ENCODE measurements around the gene KDM4F.
"Not testable (repeated sequence)": the region's sequence is repeated elsewhere in the genome, so short reads cannot be mapped to it uniquely, and the experiment has no call there.

KDM4F gene

DNA sequence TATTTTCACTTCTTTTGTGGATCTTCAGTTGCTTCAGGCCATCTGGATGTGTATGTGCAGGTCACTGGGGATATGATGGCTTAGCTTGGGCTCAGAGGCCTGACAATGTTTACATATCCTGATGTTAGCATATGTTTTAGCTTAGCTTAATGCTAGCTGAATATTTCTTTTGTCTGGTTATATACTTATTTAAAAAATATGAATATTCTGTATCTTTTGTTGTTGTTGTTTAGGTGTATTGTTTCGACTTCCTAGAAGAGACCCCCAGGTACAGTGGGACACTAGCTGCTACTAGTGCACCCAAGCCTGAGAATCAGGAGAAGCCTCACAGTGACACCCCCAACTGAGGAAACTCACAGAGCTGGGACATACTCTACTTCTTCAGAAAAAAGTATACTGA, 24.3 kb upstream of the KDM4F start, which contains the start of gene KDM4E:
KDM4E (plus strand) TSS at position 301 of the 400 bp plus-strand sequence. CDS start 300 bp downstream, outside the sequence.
- no peak within 1 kb of the TSS for H3K4me3 ChIP-seq (ENCODE audit: low read depth, low read length)
- DNase-seq: no peak
- no peak for TF ChIP-seq CTCF (IDR thresholded peaks at IDR 0.05; ENCODE audit: low read depth, low read length)
- H3K27me3 ChIP-seq: no peaks in the 10 kb centered on the region
- no peaks in the 10 kb centered on the region for H3K9me3 ChIP-seq
- H3K36me3 ChIP-seq: no peaks in the 10 kb centered on the region
- H3K4me1 ChIP-seq: no peaks in the 10 kb centered on the region

DNA sequence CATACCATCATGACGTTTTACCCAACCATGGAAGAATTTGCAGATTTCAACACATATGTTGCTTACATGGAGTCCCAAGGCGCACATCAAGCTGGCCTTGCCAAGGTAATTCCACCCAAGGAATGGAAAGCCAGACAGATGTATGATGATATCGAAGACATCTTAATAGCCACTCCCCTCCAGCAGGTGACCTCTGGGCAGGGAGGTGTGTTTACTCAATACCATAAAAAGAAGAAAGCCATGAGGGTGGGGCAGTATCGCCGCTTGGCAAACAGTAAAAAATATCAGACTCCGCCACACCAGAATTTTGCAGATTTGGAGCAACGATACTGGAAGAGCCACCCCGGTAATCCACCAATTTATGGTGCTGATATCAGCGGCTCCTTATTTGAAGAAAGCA, 23.6 kb upstream of the KDM4F start:
- not testable (repeated sequence) for H3K4me1 ChIP-seq; H3K36me3 ChIP-seq; H3K9me3 ChIP-seq; DNase-seq; H3K27me3 ChIP-seq; H3K4me3 ChIP-seq (ENCODE audit: low read depth, low read length)

DNA sequence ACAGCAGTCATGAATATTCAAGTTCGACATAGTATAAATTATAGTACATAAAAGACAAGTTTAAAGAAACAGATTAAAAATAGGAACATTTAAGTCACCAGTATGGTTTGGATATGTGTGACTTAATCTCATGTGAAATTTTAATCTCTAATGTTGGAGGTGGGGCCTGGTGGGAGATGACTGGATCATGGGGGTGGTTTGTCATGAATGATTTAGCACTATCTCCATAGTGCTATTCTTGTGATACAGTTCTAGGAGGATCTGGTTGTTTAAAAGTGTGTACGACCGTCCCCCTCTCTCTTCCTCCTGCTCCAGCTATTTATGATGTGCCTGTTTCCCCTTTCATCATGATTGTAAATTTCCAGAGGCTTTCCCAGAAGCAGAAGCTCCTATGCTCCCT, 20.9 kb upstream of the KDM4F start:
- no peak overlapping the region for H3K4me3 ChIP-seq (ENCODE audit: low read depth, low read length)
- H3K9me3 ChIP-seq: no peaks in the 10 kb centered on the region
- H3K27me3 ChIP-seq: no peaks in the 10 kb centered on the region
- H3K36me3 ChIP-seq: no peaks in the 10 kb centered on the region
- no peak for TF ChIP-seq CTCF (IDR thresholded peaks at IDR 0.05; ENCODE audit: low read depth, low read length)
- H3K4me1 ChIP-seq: no peaks in the 10 kb centered on the region
- DNase-seq: no peak

- no peaks in the 10 kb centered on the region for H3K9me3 ChIP-seq
- no peaks in the 10 kb centered on the region for H3K36me3 ChIP-seq
- H3K4me3 ChIP-seq (ENCODE audit: low read depth, low read length): no peak overlapping the region
- H3K4me1 ChIP-seq: no peaks in the 10 kb centered on the region
- no peak for DNase-seq
- TF ChIP-seq CTCF (IDR thresholded peaks at IDR 0.05; ENCODE audit: low read depth, low read length): no peak
- H3K27me3 ChIP-seq: no peaks in the 10 kb centered on the region
Observed at GRCh38 chr11:95033051-95033450, 16.2 kb upstream of the KDM4F start.

- no peaks in the 10 kb centered on the region for H3K9me3 ChIP-seq
- H3K4me3 ChIP-seq (ENCODE audit: low read depth, low read length): no peak overlapping the region
- TF ChIP-seq CTCF (IDR thresholded peaks at IDR 0.05; ENCODE audit: low read depth, low read length): no peak
- H3K27me3 ChIP-seq: no peaks in the 10 kb centered on the region
- no peaks in the 10 kb centered on the region for H3K4me1 ChIP-seq
- no peak for DNase-seq
- no peaks in the 10 kb centered on the region for H3K36me3 ChIP-seq
Observed at GRCh38 chr11:95035316-95035715, 13.9 kb upstream of the KDM4F start.

DNA sequence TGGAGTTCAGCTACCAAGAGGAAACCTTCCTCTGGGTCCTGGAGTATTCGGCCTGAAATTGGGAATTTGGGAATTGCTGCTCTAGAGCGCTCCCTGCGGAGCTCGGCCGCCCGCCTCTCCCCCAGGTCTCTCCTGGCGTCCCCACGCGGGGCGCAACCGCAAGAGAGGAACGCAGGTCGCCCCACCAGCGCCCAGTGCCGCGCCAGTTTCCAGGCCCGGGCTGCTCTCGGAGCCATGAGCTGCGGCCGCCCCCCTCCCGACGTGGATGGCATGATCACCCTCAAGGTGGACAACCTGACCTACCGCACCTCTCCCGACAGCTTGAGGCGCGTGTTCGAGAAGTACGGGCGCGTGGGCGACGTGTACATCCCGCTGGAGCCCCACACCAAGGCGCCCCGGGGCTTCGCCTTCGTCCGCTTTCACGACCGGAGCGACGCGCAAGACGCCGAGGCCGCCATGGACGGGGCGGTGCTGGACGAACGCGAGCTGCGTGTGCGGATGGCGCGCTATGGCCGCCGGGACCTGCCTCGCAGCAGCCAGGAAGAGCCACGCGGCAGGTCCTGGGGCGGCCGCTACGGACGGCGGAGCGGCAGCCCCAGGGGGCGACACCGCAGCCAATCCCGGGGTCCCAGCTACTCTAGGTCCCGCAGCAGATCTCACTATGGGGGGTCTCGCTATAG, 11.7 kb upstream of the KDM4F start:
- not testable (repeated sequence) for H3K9me3 ChIP-seq; H3K27me3 ChIP-seq; H3K4me1 ChIP-seq; DNase-seq; H3K36me3 ChIP-seq; H3K4me3 ChIP-seq (ENCODE audit: low read depth, low read length)

DNA sequence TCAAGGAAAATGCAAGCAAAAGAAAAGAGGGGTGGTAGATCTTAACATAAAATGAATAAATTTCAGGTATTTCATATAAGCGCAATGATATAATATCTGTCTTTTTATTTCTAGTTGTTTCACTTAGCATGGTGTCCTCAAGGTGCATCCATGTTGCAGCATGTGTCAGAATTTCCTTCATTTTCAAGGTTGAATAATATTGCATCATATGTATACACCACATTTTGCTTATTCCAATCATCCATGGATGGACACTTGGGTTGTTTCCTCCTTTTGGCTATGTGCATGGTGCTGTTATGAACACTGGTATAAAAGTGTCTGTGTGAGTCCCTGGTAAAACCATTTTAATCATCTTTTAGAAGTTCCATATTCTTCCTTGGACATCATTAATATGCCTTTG, 7.0 kb upstream of the KDM4F start:
- no peaks in the 10 kb centered on the region for H3K27me3 ChIP-seq
- no peaks in the 10 kb centered on the region for H3K4me1 ChIP-seq
- no peak for DNase-seq
- no peaks in the 10 kb centered on the region; the same call in 1 of the 2 replicates for H3K36me3 ChIP-seq
- no peak for TF ChIP-seq CTCF (IDR thresholded peaks at IDR 0.05; ENCODE audit: low read depth, low read length)
- no peak overlapping the region for H3K4me3 ChIP-seq (ENCODE audit: low read depth, low read length)
- H3K9me3 ChIP-seq: no peaks in the 10 kb centered on the region
